Dedifferentiated amniotic fluid mesenchymal stem cell (primary cell): ENCODE results near the gene RPL27.

Experiments used
- DNase-seq: peaks from one replicate; pipeline ENCODE4 v3.0.0-alpha.2; 2016; ENCODE audit errors: extremely low spot score

The RPL27 gene

DNA sequence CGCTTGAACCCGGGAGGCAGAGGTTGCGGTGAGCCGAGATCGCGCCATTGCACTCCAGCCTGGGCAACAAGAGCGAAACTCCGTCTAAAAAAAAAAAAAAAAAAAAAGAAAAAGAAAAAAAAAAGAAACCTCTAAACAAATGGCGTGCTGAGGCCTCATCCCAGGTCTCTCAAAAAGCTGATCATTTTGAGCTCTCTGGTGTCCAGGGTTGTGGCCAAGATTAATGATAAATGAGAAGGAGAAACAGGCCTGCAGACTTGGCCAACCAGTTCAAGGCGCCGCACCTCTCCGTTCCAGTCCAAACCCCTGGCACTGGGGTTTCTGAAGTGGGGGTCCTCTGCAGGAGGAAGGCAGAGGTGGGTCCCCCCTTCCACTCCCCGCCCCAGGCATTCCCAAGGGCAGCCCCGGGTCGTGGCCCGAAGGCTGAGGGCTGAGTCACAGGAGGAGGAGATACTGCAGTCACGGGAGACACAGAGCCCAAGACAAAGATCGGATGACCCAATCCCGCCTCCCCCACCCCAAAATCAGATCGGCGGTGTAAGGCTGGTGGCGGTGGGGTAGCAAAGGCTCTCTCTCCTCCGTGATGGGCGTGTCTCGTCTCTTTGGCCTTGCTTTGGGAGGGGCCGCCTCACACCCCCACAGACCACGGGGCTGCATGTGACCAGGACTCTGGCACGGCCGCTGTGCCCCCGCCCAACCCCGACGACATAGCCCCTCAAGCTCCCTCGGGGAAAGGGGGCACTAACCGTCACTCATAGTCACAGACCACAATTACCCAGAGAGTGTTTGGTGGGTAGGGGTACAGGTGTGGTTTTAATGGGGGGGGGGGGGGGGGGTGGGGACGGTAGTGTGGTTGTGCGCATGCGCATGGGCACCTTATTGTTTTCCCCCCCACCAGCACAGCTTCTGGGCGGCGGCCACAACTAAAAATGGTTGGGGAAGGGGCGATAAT lies 22.8 kb downstream of the RPL27 start:
- peak; percentile 57 for DNase-seq

DNA sequence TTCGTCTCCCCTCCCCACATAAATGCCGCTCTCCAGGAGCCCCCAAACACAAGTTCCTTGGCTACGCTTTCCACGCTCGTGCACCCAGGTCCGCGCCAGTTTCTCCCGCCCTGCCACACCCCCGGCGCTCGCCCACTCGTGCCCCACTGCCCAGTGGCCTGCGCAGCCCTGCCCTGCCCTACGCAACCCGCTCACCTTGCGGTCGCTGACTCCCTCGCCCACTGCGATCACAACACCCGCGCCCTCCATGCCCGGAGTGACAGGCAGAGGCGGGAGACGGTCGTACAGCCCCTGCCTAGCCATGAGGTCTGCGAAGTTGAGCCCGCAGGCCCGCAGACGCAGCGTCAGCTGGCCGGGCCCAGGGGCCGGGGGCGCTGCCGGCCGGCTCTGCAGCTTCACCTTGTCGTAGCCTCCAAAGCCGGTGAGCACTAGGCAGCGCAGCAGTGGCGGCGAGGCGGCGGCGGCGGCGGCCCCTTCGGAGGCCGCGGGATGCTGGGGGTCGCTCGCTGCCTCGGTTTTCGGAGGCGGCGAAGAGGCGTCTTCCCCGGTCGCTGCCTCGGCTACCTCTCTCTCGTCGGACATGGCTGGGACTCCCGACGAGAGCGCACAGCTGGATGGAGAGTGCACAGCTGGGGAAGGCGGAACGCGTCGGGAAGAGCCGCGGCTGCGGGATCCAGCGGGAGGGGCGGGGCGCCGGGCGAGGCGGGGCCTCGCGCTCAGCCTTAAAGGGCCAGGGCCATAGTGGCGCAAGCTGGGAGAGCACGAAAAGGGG lies 23.7 kb downstream of the RPL27 start, which contains the start of gene VAT1:
Gene VAT1 (minus strand): TSS at position 645 of the 772 bp plus-strand sequence. CDS start 63 bp downstream, at position 582.
- peak; percentile 54 for DNase-seq

- DNase-seq, result peak; percentile 96
Measured at GRCh38 chr17:43024407-43025289, 26.4 kb downstream of the RPL27 start, which contains the start of gene RND2. Gene RND2 (plus strand): TSS chr17:43025231. CDS start chr17:43025348, 117 bp downstream.

- no peak for DNase-seq
Measured at GRCh38 chr17:43025290-43025657, 27.1 kb downstream of the RPL27 start.

- DNase-seq, result no peak
Measured at GRCh38 chr17:43025766-43026537, 27.7 kb downstream of the RPL27 start.

- DNase-seq, result no peak
Measured at GRCh38 chr17:43026595-43026994, 28.4 kb downstream of the RPL27 start.

GRCh38 chr17:43027091-43028032 lies 29.1 kb downstream of the RPL27 start:
- DNase-seq, result no peak

GRCh38 chr17:43028221-43028861 lies 30.1 kb downstream of the RPL27 start:
- DNase-seq, result no peak

DNA sequence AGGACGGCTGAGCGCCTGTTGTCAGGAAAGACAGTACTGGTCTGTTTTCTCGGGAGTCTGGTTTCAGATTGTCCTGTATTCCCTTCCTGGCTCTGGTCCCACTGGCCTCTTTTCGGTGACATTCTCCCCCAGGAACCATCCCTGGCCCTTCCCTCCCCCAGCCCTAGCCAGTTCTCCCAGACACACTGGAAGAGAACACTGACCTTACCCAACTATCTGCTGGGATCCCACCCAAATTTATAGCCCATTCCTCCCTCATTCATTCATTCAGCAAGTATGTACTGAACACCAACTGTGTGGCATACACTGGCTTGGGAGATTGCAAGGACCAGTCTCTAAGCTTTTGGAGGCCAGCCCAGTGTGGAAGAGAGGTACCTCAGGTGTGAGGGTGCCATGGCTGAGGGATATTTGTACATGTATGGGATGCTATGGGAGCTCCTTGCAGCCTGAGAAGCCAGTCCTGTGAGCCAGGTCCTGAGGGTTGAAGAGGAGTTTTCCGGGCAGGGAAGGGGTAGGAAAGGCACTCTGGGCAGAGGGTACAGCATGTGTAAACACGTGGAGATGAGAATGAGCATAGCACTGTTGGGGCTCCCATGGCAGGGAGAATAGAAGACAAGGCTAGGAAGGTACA lies 32.0 kb downstream of the RPL27 start:
- DNase-seq, result no peak

DNA sequence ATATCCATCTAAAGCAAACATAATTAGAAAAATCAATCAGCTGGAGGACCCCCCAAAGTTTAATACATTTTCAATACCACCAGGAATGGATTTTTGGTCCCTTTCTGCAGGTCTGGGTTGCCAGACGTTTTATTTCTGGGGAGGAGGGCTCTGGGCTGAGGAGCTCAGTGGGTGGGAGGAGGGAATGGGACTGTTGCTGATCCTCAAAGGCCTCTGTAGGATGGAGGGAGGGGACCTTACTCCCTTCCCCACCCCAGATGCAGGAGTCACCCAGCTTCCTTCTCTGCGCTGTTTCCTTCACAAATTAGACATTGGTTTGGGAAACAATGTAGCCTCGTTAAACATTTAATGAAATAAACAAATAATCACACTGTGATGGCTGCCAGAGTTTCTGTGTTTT lies 33.4 kb downstream of the RPL27 start:
- no peak for DNase-seq

GRCh38 chr17:43033948-43034881 lies 36.0 kb downstream of the RPL27 start:
- DNase-seq, result no peak

DNA sequence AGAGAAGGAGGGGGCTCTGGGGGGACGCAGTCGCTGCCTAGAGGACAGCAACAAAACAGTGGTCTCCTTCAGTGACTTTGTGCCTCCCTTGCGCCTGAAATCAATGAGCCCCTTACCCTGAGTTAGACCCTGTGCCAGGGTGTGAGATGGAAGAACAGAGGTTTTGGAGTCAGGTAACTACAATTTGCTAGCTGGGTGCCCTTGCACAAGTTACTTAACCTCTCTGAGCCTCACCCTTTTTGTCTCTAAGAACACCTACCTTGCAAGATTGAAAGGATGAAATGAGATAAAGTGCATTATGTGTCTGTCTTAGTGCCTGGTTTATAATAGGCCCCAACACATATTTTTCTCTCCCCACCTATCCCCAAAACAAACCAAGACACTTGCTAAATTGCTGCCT lies 36.7 kb downstream of the RPL27 start:
- DNase-seq, result no peak

- no peak for DNase-seq
Measured at GRCh38 chr17:43039646-43040045, 41.4 kb downstream of the RPL27 start.

GRCh38 chr17:43040655-43041054 lies 42.4 kb downstream of the RPL27 start:
- DNase-seq, result no peak

DNA sequence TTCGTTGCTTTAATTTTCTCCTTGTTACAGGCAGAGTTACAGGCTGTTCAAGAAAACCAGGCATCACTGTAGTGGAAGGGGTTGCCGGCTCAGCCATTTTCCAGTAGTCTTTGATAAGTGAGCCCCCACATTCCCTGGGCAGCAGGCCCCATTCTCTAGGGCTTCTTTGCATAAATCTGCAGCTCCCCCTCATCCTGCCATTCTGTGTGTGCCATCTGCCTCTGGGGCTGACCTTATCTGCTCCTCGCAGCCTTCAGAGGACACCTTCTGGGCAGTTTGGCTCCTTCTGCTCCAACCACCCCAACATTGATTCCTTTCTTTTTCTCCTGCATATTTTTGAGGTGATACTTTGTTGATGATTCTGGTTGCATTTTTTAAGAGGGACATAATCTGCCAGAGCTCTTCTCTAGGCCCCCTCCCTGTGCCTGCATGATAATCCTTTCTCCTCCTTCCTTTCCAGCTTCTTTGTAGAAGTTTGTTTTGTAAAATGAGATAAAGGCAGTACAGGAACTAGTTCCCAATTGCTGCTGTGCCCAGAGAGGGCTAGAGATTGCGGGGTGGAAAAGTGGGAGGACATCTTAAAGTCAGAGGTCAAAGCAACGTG lies 43.9 kb downstream of the RPL27 start:
- no peak for DNase-seq

GRCh38 chr17:43043307-43043706 lies 45.1 kb downstream of the RPL27 start:
- no peak for DNase-seq

- DNase-seq, result no peak
Measured at GRCh38 chr17:43044024-43044423, 45.8 kb downstream of the RPL27 start.
